ENCODE data around the gene SCEL. TPM values are rescaled to one million over a fixed set of nuclear protein-coding genes. Genes with fewer than 3 reads are reported as not detected.

Gene SCEL
- total RNA-seq, 1 experiment from 2014 or later: 2.8 TPM

- peaks cover 9% of the 10 kb centered on the region for H3K9me3 Mint-ChIP-seq (ENCODE audit: unreplicated experiment)
- no peaks in the 10 kb centered on the region; the same call in 1 of the 2 replicates for H3K27me3 ChIP-seq (replicated peaks; ENCODE audit: control insufficient read depth, insufficient read depth, low read length)
- peaks cover 4% of the 10 kb centered on the region for H3K27me3 Mint-ChIP-seq (ENCODE audit: insufficient read depth, unreplicated experiment)
- no peak overlapping the region for H3K4me3 Mint-ChIP-seq (ENCODE audit: unreplicated experiment)
- no TSS peak for BruUV-seq (replicated peaks)
- no peak for TF ChIP-seq CTCF (IDR thresholded peaks at IDR 0.05; ENCODE audit: insufficient read depth in 1 of 2, low read depth in 1 of 2, low read length in 1 of 2, severe bottlenecking in 1 of 2, unreplicated experiment in 1 of 2)
- no peak for DNase-seq
- H3K36me3 ChIP-seq (ENCODE audit: control insufficient read depth, insufficient read depth, low read length): no peaks in the 10 kb centered on the region; the same call in 1 of the 2 replicates
- POLR2A ChIA-PET: no interaction called here
- intact Hi-C loops (cut with micrococcal nuclease; ENCODE audit: unreplicated experiment): no loop called here
- no peaks in the 10 kb centered on the region for H3K4me1 ChIP-seq
- H3K36me3 Mint-ChIP-seq (ENCODE audit: insufficient read depth, unreplicated experiment): no peaks in the 10 kb centered on the region
- H3K4me3 ChIP-seq (ENCODE audit: low read depth, low read length): no peak overlapping the region
- H3K4me1 Mint-ChIP-seq (ENCODE audit: low read depth, unreplicated experiment): peaks cover 4% of the 10 kb centered on the region
- no peak overlapping the region for H3K27ac Mint-ChIP-seq (ENCODE audit: unreplicated experiment)
- no peaks in the 10 kb centered on the region for H3K9me3 ChIP-seq
- CTCF ChIA-PET: no interaction called here
Observed at GRCh38 chr13:77579959-77580358, 44.5 kb downstream of the SCEL start.

- no peaks in the 10 kb centered on the region for H3K9me3 ChIP-seq
- intact Hi-C loops (cut with micrococcal nuclease; ENCODE audit: unreplicated experiment): no loop called here
- no peak overlapping the region for H3K27ac Mint-ChIP-seq (ENCODE audit: unreplicated experiment)
- peaks cover 4% of the 10 kb centered on the region for H3K4me1 Mint-ChIP-seq (ENCODE audit: low read depth, unreplicated experiment)
- H3K9me3 Mint-ChIP-seq (ENCODE audit: unreplicated experiment): peaks cover 9% of the 10 kb centered on the region
- H3K27me3 ChIP-seq (replicated peaks; ENCODE audit: control insufficient read depth, insufficient read depth, low read length): no peaks in the 10 kb centered on the region; the same call in 1 of the 2 replicates
- H3K4me3 ChIP-seq (ENCODE audit: low read depth, low read length): no peak overlapping the region
- BruUV-seq (replicated peaks): no TSS peak
- no peak for TF ChIP-seq CTCF (IDR thresholded peaks at IDR 0.05; ENCODE audit: insufficient read depth in 1 of 2, low read depth in 1 of 2, low read length in 1 of 2, severe bottlenecking in 1 of 2, unreplicated experiment in 1 of 2)
- no peak for DNase-seq
- no peak overlapping the region for H3K4me3 Mint-ChIP-seq (ENCODE audit: unreplicated experiment)
- H3K36me3 ChIP-seq (ENCODE audit: control insufficient read depth, insufficient read depth, low read length): no peaks in the 10 kb centered on the region; the same call in 1 of the 2 replicates
- ChIA-PET POLR2A (no interaction called here), CTCF (no interaction called here)
- H3K36me3 Mint-ChIP-seq (ENCODE audit: insufficient read depth, unreplicated experiment): no peaks in the 10 kb centered on the region
- H3K4me1 ChIP-seq: no peaks in the 10 kb centered on the region
- H3K27me3 Mint-ChIP-seq (ENCODE audit: insufficient read depth, unreplicated experiment): peaks cover 3% of the 10 kb centered on the region
Observed at GRCh38 chr13:77580748-77581147, 45.2 kb downstream of the SCEL start.

GRCh38 chr13:77583581-77583980, 48.1 kb downstream of the SCEL start:
- no peak overlapping the region for H3K27ac Mint-ChIP-seq (ENCODE audit: unreplicated experiment)
- intact Hi-C loops (cut with micrococcal nuclease; ENCODE audit: unreplicated experiment): no loop called here
- H3K4me3 Mint-ChIP-seq (ENCODE audit: unreplicated experiment): no peak overlapping the region
- H3K9me3 Mint-ChIP-seq (ENCODE audit: unreplicated experiment): no peaks in the 10 kb centered on the region
- H3K36me3 Mint-ChIP-seq (ENCODE audit: insufficient read depth, unreplicated experiment): no peaks in the 10 kb centered on the region
- H3K27me3 Mint-ChIP-seq (ENCODE audit: insufficient read depth, unreplicated experiment): no peaks in the 10 kb centered on the region
- no peaks in the 10 kb centered on the region; the same call in 1 of the 2 replicates for H3K27me3 ChIP-seq (replicated peaks; ENCODE audit: control insufficient read depth, insufficient read depth, low read length)
- no peak for TF ChIP-seq CTCF (IDR thresholded peaks at IDR 0.05; ENCODE audit: insufficient read depth in 1 of 2, low read depth in 1 of 2, low read length in 1 of 2, severe bottlenecking in 1 of 2, unreplicated experiment in 1 of 2)
- POLR2A ChIA-PET: no interaction called here
- H3K36me3 ChIP-seq (ENCODE audit: control insufficient read depth, insufficient read depth, low read length): no peaks in the 10 kb centered on the region; the same call in 1 of the 2 replicates
- no peaks in the 10 kb centered on the region for H3K4me1 ChIP-seq
- no peak overlapping the region for H3K4me3 ChIP-seq (ENCODE audit: low read depth, low read length)
- no peak for DNase-seq
- H3K4me1 Mint-ChIP-seq (ENCODE audit: low read depth, unreplicated experiment): no peaks in the 10 kb centered on the region
- no peaks in the 10 kb centered on the region for H3K9me3 ChIP-seq
- no TSS peak for BruUV-seq (replicated peaks)
- CTCF ChIA-PET: interaction anchor here (1.0 kb wide), 1 partner anchor 9 kb away, joined by 6 read pairs; no protein-coding TSS in a partner anchor

Measured in Caco-2 (cell line).